HG02852 (cell line): ENCODE results near the gene WDR19.
"Not testable (repeated sequence)": the region's sequence is repeated elsewhere in the genome, so short reads cannot be mapped to it uniquely, and the experiment has no call there.

ENCODE experiments used
- ATAC-seq: cut with Tn5 transposase; IDR thresholded peaks from one replicate; pipeline ENCODE4 v1.9.1; 2021; ENCODE audit warnings: mild to moderate bottlenecking, moderate library complexity; ENCODE audit not compliant: unreplicated experiment

WDR19 gene

GRCh38 chr4:39232100-39232499 is 49.8 kb downstream of the WDR19 start:
- ATAC-seq: no peak

GRCh38 chr4:39233114-39233513 is 50.8 kb downstream of the WDR19 start:
- ATAC-seq: no peak

- ATAC-seq: no peak
Observed at GRCh38 chr4:39233783-39234182, 51.5 kb downstream of the WDR19 start.

GRCh38 chr4:39235021-39235420 is 52.7 kb downstream of the WDR19 start:
- no peak for ATAC-seq

- ATAC-seq: no peak
Observed at GRCh38 chr4:39235696-39236095, 53.4 kb downstream of the WDR19 start.

GRCh38 chr4:39237179-39237578 is 54.9 kb downstream of the WDR19 start:
- no peak for ATAC-seq

- ATAC-seq: no peak
Observed at GRCh38 chr4:39243462-39243861, 61.1 kb downstream of the WDR19 start.

- no peak for ATAC-seq
Observed at GRCh38 chr4:39255266-39255665, 72.9 kb downstream of the WDR19 start.

GRCh38 chr4:39255871-39256270 is 73.5 kb downstream of the WDR19 start:
- no peak for ATAC-seq

- no peak for ATAC-seq
Observed at GRCh38 chr4:39256436-39256835, 74.1 kb downstream of the WDR19 start.

- ATAC-seq: no peak
Observed at GRCh38 chr4:39259571-39260330, 77.4 kb downstream of the WDR19 start.

- no peak for ATAC-seq
Observed at GRCh38 chr4:39263895-39264294, 81.6 kb downstream of the WDR19 start.

- no peak for ATAC-seq
Observed at GRCh38 chr4:39274503-39274902, 92.2 kb downstream of the WDR19 start.

- ATAC-seq: not testable (repeated sequence)
Observed at GRCh38 chr4:39277661-39278060, 95.3 kb downstream of the WDR19 start.

- no peak for ATAC-seq
Observed at GRCh38 chr4:39278476-39278875, 96.1 kb downstream of the WDR19 start.

- ATAC-seq: no peak
Observed at GRCh38 chr4:39279416-39279815, 97.1 kb downstream of the WDR19 start.

- no peak for ATAC-seq
Observed at GRCh38 chr4:39280770-39281169, 98.4 kb downstream of the WDR19 start.

- no peak for ATAC-seq
Observed at GRCh38 chr4:39285111-39285795, 102.9 kb downstream of the WDR19 start.

- ATAC-seq: no peak
Observed at GRCh38 chr4:39285853-39286252, 103.5 kb downstream of the WDR19 start.

GRCh38 chr4:39286263-39286662 is 103.9 kb downstream of the WDR19 start:
- no peak for ATAC-seq

- no peak for ATAC-seq
Observed at GRCh38 chr4:39287223-39287622, 104.9 kb downstream of the WDR19 start.

- no peak for ATAC-seq
Observed at GRCh38 chr4:39291686-39292085, 109.4 kb downstream of the WDR19 start.
